Adipocyte (in vitro differentiated cells): ENCODE results near the gene PLAU.
"Not testable (repeated sequence)": the region's sequence is repeated elsewhere in the genome, so short reads cannot be mapped to it uniquely, and the experiment has no call there.

Experiments used
- DNase-seq: peaks from one replicate; pipeline ENCODE4 v3.0.0-alpha.2; 2015; ENCODE audit warnings: low read depth
- H3K27me3 ChIP-seq: replicated peaks from 2 replicates; pipeline ENCODE4 v1.7.0; 2013; ENCODE audit warnings: mild to moderate bottlenecking, low read length, moderate library complexity; ENCODE audit not compliant: control insufficient read depth, insufficient read depth
- H3K36me3 ChIP-seq: 2 replicates; pipeline ENCODE4 v1.7.0; 2013; ENCODE audit warnings: low read length, mild to moderate bottlenecking, moderate library complexity; ENCODE audit not compliant: control insufficient read depth, insufficient read depth, severe bottlenecking
- H3K4me1 ChIP-seq: 2 replicates; pipeline ENCODE4 v1.7.0; 2013; ENCODE audit warnings: mild to moderate bottlenecking, low read length, moderate library complexity; ENCODE audit not compliant: control insufficient read depth, insufficient read depth
- H3K4me3 ChIP-seq: 2 replicates; pipeline ENCODE4 v1.7.0; 2013; ENCODE audit warnings: mild to moderate bottlenecking, low read length, moderate library complexity
- H3K9ac ChIP-seq: 2 replicates; pipeline ENCODE4 v1.7.0; 2013; ENCODE audit warnings: mild to moderate bottlenecking, low read length, moderate library complexity
- H3K9me3 ChIP-seq: 2 replicates; pipeline ENCODE4 v1.7.0; 2013; ENCODE audit warnings: mild to moderate bottlenecking, low read length, moderate library complexity; ENCODE audit not compliant: control insufficient read depth

Gene PLAU

GRCh38 chr10:73926152-73926764 lies 15.3 kb downstream of the PLAU start:
- H3K4me1 ChIP-seq: peaks cover 5% of the 10 kb centered on the region
- no peak for DNase-seq

GRCh38 chr10:73930630-73931327 lies 19.8 kb downstream of the PLAU start:
- not testable (repeated sequence) for H3K9me3 ChIP-seq, H3K9ac ChIP-seq, DNase-seq, H3K36me3 ChIP-seq, H3K4me3 ChIP-seq, H3K4me1 ChIP-seq, H3K27me3 ChIP-seq

More at GRCh38 chr10:73926152-73926764, 15.3 kb downstream of the PLAU start:
- H3K9me3 ChIP-seq: no peaks in the 10 kb centered on the region
- H3K4me3 ChIP-seq: no peak overlapping the region
- no peaks in the 10 kb centered on the region for H3K36me3 ChIP-seq
- no peak overlapping the region for H3K9ac ChIP-seq
- no peaks in the 10 kb centered on the region for H3K27me3 ChIP-seq

GRCh38 chr10:73931767-73932619 lies 21.1 kb downstream of the PLAU start:
- H3K9ac ChIP-seq: no peak overlapping the region
- H3K27me3 ChIP-seq: no peaks in the 10 kb centered on the region
- H3K36me3 ChIP-seq: no peaks in the 10 kb centered on the region
- no peak for DNase-seq
- H3K4me1 ChIP-seq: no peaks in the 10 kb centered on the region
- no peak overlapping the region for H3K4me3 ChIP-seq
- no peaks in the 10 kb centered on the region for H3K9me3 ChIP-seq

GRCh38 chr10:73932620-73933112 lies 21.7 kb downstream of the PLAU start:
- Histone ChIP-seq H3K27me3 (no peaks in the 10 kb centered on the region), H3K36me3 (no peaks in the 10 kb centered on the region), H3K9ac (no peak overlapping the region), H3K4me3 (no peak overlapping the region), H3K4me1 (peaks cover 2% of the 10 kb centered on the region), H3K9me3 (no peaks in the 10 kb centered on the region)
- no peak for DNase-seq

- H3K27me3 ChIP-seq: no peaks in the 10 kb centered on the region
- no peak overlapping the region for H3K9ac ChIP-seq
- H3K36me3 ChIP-seq: no peaks in the 10 kb centered on the region
- H3K4me3 ChIP-seq: no peak overlapping the region
- DNase-seq: no peak
- H3K9me3 ChIP-seq: no peaks in the 10 kb centered on the region
- H3K4me1 ChIP-seq: peaks cover 10% of the 10 kb centered on the region
Observed at GRCh38 chr10:73934074-73934473, 23.1 kb downstream of the PLAU start.

GRCh38 chr10:73935895-73936294 lies 25.0 kb downstream of the PLAU start:
- no peak overlapping the region for H3K9ac ChIP-seq
- H3K4me3 ChIP-seq: no peak overlapping the region
- H3K9me3 ChIP-seq: no peaks in the 10 kb centered on the region
- no peaks in the 10 kb centered on the region for H3K36me3 ChIP-seq
- peaks cover 13% of the 10 kb centered on the region for H3K4me1 ChIP-seq
- H3K27me3 ChIP-seq: no peaks in the 10 kb centered on the region
- DNase-seq: no peak

GRCh38 chr10:73937333-73938043 lies 26.6 kb downstream of the PLAU start:
- Histone ChIP-seq H3K27me3 (no peaks in the 10 kb centered on the region), H3K9ac (no peak overlapping the region), H3K4me1 (peaks cover 20% of the 10 kb centered on the region), H3K9me3 (no peaks in the 10 kb centered on the region), H3K4me3 (no peak overlapping the region), H3K36me3 (no peaks in the 10 kb centered on the region)
- no peak for DNase-seq

- peaks cover 20% of the 10 kb centered on the region for H3K4me1 ChIP-seq
- H3K4me3 ChIP-seq: peak overlapping the region; percentile 62
- H3K9me3 ChIP-seq: no peaks in the 10 kb centered on the region
- H3K27me3 ChIP-seq: no peaks in the 10 kb centered on the region
- DNase-seq: peak; percentile 87
- peak overlapping the region; percentile 86 for H3K9ac ChIP-seq
- H3K36me3 ChIP-seq: no peaks in the 10 kb centered on the region
Observed at GRCh38 chr10:73940634-73941221, 29.8 kb downstream of the PLAU start.

GRCh38 chr10:73941300-73941699 lies 30.4 kb downstream of the PLAU start:
- H3K27me3 ChIP-seq: no peaks in the 10 kb centered on the region
- H3K4me3 ChIP-seq: peak overlapping the region; percentile 62

GRCh38 chr10:73944356-73945100 lies 33.6 kb downstream of the PLAU start:
- no peak for DNase-seq
- no peak overlapping the region for H3K9ac ChIP-seq

More at GRCh38 chr10:73941300-73941699, 30.4 kb downstream of the PLAU start:
- Histone ChIP-seq H3K36me3 (no peaks in the 10 kb centered on the region), H3K9ac (peak overlapping the region; percentile 86), H3K9me3 (no peaks in the 10 kb centered on the region), H3K4me1 (peaks cover 20% of the 10 kb centered on the region)
- no peak for DNase-seq

More at GRCh38 chr10:73944356-73945100, 33.6 kb downstream of the PLAU start:
- H3K4me1 ChIP-seq: peaks cover 10% of the 10 kb centered on the region
- H3K4me3 ChIP-seq: no peak overlapping the region
- H3K27me3 ChIP-seq: no peaks in the 10 kb centered on the region
- H3K36me3 ChIP-seq: no peaks in the 10 kb centered on the region
- no peaks in the 10 kb centered on the region for H3K9me3 ChIP-seq
